Cardiac septum (tissue), 1 donor: Measurements from ENCODE around the gene XDH. TPM values are rescaled to one million over a fixed set of nuclear protein-coding genes. Genes with fewer than 3 reads are reported as not detected.

Experiments used
- DNase-seq: peaks from one replicate; pipeline ENCODE4 v3.0.0-alpha.2; 2020; ENCODE audit warnings: low spot score
- intact Hi-C: fragments of 100-400 bp; cut with DNase I; formaldehyde crosslinking; loops from one replicate; pipeline ENCODE4 v1.14.0; 2022
- total RNA-seq: library from RNA; stranded (reverse); fragmentation: NEBNext Ultra II Directional; extraction: Animal tissue kit (Norgen Biotek cat#: 25700); gene quantifications from one replicate; pipeline ENCODE4 v1.2.1, GENCODE V29; 2021
- donor health status: DM: no; HTN: no; CAD: no.

XDH gene
- total RNA-seq, 1 donor from 2014 or later = not detected

DNA sequence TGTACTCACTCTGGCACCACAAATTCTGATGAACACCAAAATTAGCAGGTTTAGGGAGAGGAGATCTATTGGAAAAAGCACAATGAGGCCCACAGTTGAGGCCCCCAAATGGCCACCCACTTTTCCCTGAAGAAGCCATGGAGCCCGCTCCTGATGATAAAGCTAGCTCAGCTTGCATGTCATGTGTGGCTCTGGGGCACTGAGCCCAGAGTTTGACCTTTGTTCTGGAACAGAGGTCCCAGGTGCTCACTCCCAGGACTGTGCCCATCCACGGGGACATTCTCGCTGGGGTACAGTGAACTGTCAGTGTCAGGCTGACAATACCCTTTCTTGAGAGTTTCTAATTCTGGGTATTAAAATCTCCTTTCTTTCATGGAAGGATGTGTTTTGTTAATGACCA lies 36.2 kb downstream of the XDH start:
- intact Hi-C loops = no loop called here
- no peak for DNase-seq

- intact Hi-C loops = no loop called here
- DNase-seq = no peak
Measured at GRCh38 chr2:31373127-31373526, 41.4 kb downstream of the XDH start.

DNA sequence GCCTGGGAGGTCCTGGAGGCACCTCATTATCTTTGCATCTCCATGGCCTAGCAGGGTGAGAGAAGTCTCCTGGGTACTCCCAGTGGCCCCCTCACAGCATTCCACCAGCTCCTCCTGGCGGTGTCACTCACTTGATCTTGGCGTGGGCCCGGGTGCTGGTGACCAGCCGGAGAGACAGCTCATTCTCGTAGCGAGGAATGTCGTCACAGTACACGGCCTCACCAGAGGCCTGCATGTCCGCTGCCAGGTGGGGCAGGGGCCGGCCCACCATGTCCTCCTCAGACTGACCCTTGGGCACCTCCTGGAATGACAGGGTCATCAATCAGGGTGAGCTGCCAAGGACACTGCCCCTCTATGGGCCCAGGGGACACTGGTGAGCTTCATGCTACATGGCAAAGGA lies 42.4 kb downstream of the XDH start:
- DNase-seq = no peak
- intact Hi-C loops = no loop called here

GRCh38 chr2:31371691-31372090 lies 42.9 kb downstream of the XDH start:
- intact Hi-C loops = no loop called here
- DNase-seq = no peak

GRCh38 chr2:31366733-31367132 lies 47.8 kb downstream of the XDH start:
- intact Hi-C loops = no loop called here
- DNase-seq = no peak

DNA sequence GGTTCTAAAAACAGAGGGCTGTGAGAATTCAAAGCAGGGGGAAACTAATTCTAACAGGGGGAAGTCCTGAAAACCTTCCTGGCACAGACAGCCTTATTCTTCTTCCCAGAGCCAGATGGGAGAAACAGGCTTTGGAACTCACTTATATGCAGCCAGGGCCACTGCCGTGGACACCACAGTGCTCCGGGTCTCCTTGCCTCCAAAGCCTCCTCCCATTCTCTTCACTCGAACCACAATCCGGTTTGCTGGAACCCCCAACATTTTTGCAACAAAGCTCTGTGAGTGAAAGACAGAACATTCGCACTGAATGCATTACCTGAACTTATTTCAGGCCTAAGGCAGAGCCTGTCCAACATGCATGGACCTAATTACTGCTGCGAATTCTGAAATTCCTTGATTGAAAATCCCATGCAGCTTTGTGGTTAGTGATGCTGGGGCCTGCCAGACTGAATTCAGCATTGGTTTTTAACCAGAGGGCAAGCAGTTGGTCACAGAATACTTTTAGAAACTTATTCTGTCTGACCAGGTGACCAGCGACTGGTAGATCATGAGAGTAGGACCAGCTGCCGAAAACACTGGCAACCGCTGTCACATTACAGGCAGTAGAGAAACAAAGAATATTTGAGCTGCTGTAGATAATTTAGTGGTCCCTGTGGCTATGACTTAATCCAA lies 48.6 kb downstream of the XDH start:
- no peak for DNase-seq
- intact Hi-C loops = no loop called here

DNA sequence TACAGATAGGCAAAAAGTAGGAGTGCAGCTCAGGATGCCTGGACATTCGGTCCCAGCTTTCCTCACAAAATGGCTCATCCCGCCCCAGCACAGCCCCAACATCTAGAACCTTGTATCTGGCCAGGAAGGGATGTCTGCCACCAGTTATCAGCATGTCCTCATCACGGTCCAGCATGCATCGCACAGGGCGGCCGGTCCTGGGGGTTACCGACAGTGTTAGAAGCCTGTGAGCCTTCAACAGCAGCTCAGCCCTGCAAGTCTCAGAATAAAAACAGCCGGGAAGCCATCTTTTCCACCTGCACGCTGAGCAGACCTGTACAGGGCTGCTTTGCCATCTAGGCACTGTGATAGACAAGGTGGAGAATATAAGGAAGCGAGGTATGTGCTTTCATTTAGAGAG lies 49.2 kb downstream of the XDH start:
- DNase-seq = no peak
- intact Hi-C loops = no loop called here

- intact Hi-C loops = no loop called here
- no peak for DNase-seq
Measured at GRCh38 chr2:31363956-31364750, 50.4 kb downstream of the XDH start.

- intact Hi-C loops = no loop called here
- DNase-seq = no peak
Measured at GRCh38 chr2:31362581-31362980, 52.0 kb downstream of the XDH start.

DNA sequence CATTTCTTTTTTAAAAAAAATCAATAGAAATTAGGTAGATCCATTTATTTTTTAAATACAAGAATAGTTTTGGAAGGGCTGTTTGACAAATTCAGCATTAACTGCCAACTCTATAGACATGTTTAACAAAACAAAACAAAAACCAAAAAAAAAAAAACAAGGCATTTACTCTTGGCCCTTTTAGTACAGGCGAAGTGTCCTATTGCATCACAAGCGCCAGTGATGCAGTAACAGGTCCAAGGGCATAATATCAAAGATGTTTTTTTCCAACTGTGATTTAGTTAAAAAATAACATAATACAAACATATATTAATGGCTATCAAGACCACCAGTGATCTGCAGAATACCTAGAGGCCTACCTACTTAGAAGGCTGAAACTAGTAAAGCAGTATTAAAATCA lies 55.3 kb downstream of the XDH start:
- intact Hi-C loops = no loop called here
- no peak for DNase-seq

DNA sequence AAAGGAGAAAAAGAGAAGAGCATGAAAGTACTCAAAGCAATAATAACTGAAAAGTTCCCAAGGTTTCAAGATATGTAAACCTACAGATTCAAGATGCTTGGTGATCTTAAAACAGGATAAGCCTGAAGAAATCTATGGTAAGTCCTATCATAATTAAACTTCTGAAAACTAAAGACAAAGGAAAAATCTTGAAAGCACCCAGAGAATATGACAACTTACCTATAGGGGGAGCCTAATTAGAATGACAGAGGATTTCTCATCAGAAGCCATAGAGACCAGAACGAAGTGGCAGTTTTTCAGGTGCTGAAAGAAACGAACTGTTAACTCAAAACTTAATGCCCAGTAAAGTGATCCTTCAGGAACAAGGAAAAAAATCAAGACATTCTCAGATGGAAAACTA lies 59.7 kb downstream of the XDH start:
- DNase-seq = no peak
- intact Hi-C loops = no loop called here

DNA sequence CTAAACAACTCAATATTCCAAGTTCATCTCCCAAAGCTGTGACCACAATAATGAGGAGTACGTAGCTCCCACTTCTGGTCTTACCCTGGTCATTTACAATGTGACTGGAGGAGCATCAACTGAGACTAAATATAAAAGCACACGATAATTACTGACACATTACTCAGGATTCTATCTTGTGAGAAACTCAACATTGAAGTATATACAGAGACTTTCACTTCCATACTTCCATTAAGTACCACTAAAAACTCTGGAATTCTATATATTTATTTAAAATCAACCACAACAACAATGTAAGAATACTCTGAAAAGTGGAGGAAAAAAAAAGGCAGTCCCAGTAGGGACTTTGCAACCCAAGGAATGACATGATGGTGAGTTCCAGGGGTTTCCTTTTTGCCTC lies 61.4 kb downstream of the XDH start:
- intact Hi-C loops = no loop called here
- no peak for DNase-seq

DNA sequence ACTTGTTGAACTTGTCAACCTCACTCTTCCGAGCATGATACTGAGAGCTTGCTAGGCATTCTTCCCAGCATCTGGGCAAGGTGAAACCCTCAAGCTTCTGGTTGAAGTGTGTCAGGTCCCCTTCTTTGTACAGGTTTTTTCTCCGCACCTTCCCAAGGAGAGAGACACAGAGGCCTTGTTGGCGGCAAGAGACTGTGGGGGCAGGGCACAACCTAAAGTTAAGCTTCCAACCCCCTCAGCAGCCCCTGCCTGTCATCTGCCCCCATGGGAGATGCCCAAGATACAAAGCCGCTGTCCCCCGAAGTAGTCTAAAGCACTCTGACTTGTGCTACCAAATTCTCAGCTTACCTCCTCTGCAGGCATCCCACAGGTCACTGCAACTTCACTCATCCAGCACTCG lies 64.9 kb downstream of the XDH start:
- no peak for DNase-seq
- intact Hi-C loops = no loop called here

GRCh38 chr2:31349160-31349559 lies 65.4 kb downstream of the XDH start:
- intact Hi-C loops = no loop called here
- DNase-seq = no peak

GRCh38 chr2:31348618-31349017 lies 65.9 kb downstream of the XDH start:
- DNase-seq = no peak
- intact Hi-C loops = no loop called here

GRCh38 chr2:31347750-31348149 lies 66.8 kb downstream of the XDH start:
- intact Hi-C loops = no loop called here
- DNase-seq = no peak

DNA sequence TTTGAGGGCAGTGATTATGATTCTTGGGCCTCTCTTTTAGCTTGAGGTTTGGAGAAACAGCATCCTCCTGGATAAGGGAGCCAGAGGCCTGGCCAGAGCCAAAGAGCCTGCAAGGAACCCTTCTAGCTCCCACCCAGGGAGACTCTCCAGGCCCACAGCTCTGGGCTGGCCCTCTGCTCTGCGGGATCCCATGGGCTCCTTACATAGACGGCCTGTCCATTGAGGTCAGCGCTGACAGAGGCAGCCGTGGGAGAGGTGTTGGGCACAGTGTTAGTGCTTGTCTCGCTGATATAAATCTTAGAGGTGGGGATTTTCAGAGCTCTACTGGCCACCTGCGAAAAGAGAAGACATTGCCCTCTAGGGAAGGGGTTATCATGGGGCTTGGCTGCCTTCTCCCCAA lies 67.2 kb downstream of the XDH start:
- DNase-seq = no peak
- intact Hi-C loops = no loop called here

- intact Hi-C loops = no loop called here
- DNase-seq = no peak
Measured at GRCh38 chr2:31344447-31344846, 70.1 kb downstream of the XDH start.

DNA sequence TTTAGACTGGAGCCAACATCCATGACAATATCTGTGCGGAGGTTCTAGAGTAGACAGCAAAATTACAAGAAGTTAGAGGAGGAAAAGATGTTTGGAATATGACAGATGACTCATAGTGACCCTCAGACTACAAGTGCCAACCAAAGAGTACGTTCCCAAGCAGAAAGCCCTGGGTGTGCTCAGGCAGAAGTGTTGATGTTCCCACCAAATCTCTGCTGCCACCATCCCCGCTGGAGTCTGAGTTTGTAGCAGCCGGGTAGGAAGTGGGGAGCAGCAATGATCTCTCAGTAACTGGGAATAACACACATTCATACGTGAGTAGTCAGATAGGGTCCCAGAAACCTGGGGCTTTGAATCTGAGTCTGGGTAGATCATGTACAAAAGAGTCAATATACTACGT lies 73.2 kb downstream of the XDH start:
- intact Hi-C loops = no loop called here
- no peak for DNase-seq

DNA sequence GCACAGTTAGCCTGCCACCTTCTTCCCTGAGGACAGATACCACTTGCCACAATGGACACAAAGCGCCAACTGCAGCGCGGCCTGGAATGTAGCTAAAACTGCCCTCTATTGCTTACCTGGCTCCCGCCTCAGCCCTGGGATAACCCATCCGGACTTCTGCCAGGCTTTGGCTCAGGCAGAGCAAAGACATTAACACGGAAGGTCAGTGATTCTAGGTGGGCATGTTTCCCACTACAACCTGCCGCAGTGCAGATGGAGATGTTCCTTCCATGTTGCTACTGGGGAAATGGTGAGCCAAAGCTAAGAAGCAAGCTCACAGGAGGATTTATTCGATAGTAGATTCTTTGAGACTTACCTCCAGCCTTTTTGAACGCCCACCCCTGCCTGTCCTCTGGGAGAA lies 74.8 kb downstream of the XDH start:
- DNase-seq = no peak
- intact Hi-C loops = loop anchor here (10.0 kb wide), 2 partner anchors 355 to 1165 kb away; no protein-coding TSS in a partner anchor

- intact Hi-C loops = loop anchor here (10.0 kb wide), 2 partner anchors 353 to 1163 kb away; no protein-coding TSS in a partner anchor
- DNase-seq = no peak
Measured at GRCh38 chr2:31337860-31338259, 76.7 kb downstream of the XDH start.
